ENCODE measurements around the gene TMCO2. TPM values are rescaled to one million over a fixed set of nuclear protein-coding genes. Genes with fewer than 3 reads are reported as not detected.

TMCO2 gene
- total and polyA plus RNA-seq, 3 donors from 2014 or later, result 35.2 to 198 (median 81.5) TPM

DNA sequence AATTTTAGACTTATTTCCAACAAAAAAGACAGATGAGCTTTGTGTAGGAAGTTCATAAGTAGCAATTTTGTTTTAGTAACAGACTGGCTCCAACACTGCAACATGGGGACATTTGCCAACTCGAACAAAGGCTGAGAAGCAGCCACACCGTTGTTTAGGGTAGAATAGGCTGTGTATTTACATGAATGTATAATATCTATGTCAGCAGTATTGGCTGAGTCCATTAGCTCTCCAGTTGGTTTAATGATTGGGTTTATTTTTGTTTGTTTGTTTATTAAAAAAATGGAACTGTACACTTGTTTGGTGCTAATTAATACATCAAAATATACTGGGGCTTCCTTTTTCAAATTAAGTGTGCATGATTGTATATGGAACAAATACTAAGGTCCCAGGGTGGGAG, 7.3 kb upstream of the TMCO2 start:
- H3K4me1 ChIP-seq, result no peaks in the 10 kb centered on the region
- no peaks in the 10 kb centered on the region for H3K9me3 ChIP-seq
- intact Hi-C loops (cut with DNase I; ENCODE audit: low total_unique reads), result no loop called here
- DNase-seq, result peak; percentile 41
- H3K36me3 ChIP-seq (ENCODE audit: low read depth, missing control alignments), result no peaks in the 10 kb centered on the region
- TF ChIP-seq POLR2A (IDR thresholded peaks at IDR 0.05), result no peak
- TF ChIP-seq, protein P1, sequence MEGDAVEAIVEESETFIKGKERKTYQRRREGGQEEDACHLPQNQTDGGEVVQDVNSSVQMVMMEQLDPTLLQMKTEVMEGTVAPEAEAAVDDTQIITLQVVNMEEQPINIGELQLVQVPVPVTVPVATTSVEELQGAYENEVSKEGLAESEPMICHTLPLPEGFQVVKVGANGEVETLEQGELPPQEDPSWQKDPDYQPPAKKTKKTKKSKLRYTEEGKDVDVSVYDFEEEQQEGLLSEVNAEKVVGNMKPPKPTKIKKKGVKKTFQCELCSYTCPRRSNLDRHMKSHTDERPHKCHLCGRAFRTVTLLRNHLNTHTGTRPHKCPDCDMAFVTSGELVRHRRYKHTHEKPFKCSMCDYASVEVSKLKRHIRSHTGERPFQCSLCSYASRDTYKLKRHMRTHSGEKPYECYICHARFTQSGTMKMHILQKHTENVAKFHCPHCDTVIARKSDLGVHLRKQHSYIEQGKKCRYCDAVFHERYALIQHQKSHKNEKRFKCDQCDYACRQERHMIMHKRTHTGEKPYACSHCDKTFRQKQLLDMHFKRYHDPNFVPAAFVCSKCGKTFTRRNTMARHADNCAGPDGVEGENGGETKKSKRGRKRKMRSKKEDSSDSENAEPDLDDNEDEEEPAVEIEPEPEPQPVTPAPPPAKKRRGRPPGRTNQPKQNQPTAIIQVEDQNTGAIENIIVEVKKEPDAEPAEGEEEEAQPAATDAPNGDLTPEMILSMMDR (IDR thresholded peaks at IDR 0.05), result no peak
- H3K4me3 ChIP-seq, result no peak overlapping the region
- no peaks in the 10 kb centered on the region for H3K27me3 ChIP-seq
- 76 to 80% methylated on average over 2 of the region's 2 CpGs for WGBS, 2 donors
- peak overlapping the region in 1 of 2 donors; percentile 7 for H3K27ac ChIP-seq

DNA sequence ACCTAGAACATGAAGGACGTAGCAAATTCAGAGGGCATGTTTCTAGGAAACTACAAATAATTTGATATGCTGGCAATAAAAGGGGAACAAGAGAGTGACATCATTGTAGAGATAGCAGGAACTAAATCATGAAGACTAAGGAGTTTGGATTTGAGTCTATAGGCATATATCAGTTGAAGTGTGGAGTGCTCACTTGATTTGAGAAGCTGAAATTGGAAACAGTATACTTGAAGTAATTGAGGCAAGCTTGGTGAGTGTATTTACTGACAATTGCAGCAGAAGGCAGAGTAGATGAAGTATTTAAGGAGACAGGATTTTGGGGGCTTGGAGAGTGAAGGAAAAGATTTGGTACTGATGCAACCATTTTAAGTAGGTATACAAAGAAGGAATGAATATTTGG, 6.4 kb upstream of the TMCO2 start:
- WGBS, 2 donors, result 45 to 60% methylated on average over 1 of the region's 1 CpG
- Histone ChIP-seq H3K27me3 (no peaks in the 10 kb centered on the region), H3K4me1 (no peaks in the 10 kb centered on the region), H3K36me3 (ENCODE audit: low read depth, missing control alignments) (no peaks in the 10 kb centered on the region), H3K9me3 (no peaks in the 10 kb centered on the region), H3K4me3 (no peak overlapping the region), H3K27ac (no peak overlapping the region)
- TF ChIP-seq POLR2A (IDR thresholded peaks at IDR 0.05), result no peak
- TF ChIP-seq, protein P1 (IDR thresholded peaks at IDR 0.05), result no peak
- no peak for DNase-seq
- intact Hi-C loops (cut with DNase I; ENCODE audit: low total_unique reads), result no loop called here

DNA sequence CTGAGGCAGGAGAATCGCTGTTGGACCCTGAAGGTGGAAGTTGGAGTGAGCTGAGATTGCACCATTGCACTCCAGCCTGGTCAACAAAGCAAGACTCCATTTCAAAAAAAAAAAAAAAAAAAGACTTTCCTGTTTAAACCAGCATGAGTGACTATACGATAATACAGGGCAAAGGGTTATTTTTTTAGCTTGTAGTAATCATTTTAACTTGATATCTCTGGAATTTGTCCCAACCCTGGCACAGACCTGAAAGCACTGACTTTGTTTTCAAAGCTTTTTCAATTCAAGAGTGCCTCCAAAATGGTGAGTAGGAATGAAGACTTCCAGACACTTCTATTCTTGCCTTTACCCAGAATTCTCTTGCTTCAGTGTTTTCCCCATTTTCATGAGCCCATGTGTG, 4.4 kb upstream of the TMCO2 start:
- Histone ChIP-seq H3K27ac (no peak overlapping the region), H3K27me3 (no peaks in the 10 kb centered on the region), H3K9me3 (no peaks in the 10 kb centered on the region), H3K4me3 (no peak overlapping the region), H3K4me1 (no peaks in the 10 kb centered on the region), H3K36me3 (ENCODE audit: low read depth, missing control alignments) (no peaks in the 10 kb centered on the region)
- WGBS, 2 donors, result 61 to 65% methylated on average over 2 of the region's 2 CpGs
- intact Hi-C loops (cut with DNase I; ENCODE audit: low total_unique reads), result no loop called here
- no peak for TF ChIP-seq POLR2A (IDR thresholded peaks at IDR 0.05)
- TF ChIP-seq, protein P1 (IDR thresholded peaks at IDR 0.05), result no peak
- no peak for DNase-seq

DNA sequence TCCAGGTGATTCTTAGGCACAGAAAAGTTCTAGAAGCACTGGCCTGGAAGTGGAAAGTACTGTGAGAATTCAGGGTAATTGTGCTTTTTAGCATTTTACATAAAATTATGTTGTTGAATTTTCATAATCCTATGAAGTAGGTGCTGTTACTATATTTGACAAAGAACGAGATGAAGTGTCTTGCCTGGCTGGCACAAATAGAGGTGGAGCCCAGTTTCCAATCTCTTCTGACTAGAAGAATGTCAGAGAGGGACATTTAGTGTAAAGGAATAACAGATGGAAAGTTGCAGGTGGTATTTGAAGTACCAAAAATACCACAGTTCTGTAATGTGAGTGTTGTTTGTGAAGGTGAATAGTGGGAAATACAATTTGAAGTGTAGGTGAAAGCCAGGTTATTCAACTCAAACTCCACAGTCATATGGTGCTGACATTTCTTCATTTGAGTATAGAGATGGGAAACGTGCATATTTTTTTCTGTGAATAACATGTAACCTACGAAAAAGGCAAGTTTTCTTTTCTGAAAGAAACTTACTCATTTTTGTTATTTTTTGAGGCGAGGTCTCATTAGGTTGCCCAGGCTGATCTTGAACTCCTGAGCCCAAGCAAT, 3.5 kb upstream of the TMCO2 start:
- Histone ChIP-seq H3K27ac (no peak overlapping the region), H3K36me3 (ENCODE audit: low read depth, missing control alignments) (no peaks in the 10 kb centered on the region), H3K4me1 (no peaks in the 10 kb centered on the region), H3K9me3 (no peaks in the 10 kb centered on the region), H3K4me3 (no peak overlapping the region), H3K27me3 (no peaks in the 10 kb centered on the region)
- intact Hi-C loops (cut with DNase I; ENCODE audit: low total_unique reads), result no loop called here
- 68 to 72% methylated on average over 4 of the region's 4 CpGs for whole genome bisulfite sequencing, 2 donors
- DNase-seq, result no peak
- no peak for TF ChIP-seq POLR2A (IDR thresholded peaks at IDR 0.05)
- TF ChIP-seq, protein P1 (IDR thresholded peaks at IDR 0.05), result no peak

DNA sequence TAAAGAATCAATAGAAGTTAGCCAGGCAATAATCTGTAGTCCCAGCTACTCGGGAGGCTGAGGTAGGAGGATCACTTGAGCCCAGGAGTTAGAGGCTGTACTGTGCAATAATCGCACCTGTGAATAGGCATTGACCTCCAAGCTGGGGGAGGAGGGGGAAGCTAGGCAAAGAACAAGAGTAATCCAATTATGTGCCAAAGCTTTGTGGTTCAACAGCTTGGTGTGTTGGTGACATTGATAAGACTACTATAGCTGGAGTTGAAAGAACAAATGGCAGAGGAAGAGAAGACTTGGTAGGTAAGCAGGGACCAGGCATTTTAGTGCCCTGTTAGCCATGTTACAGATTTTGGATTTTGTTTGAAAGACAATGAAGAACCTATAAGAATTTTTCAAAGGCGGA, 2.1 kb upstream of the TMCO2 start:
- 89 to 90% methylated on average over 3 of the region's 3 CpGs for whole genome bisulfite sequencing, 2 donors

More for the DNA sequence above, 2.1 kb upstream of the TMCO2 start:
- Histone ChIP-seq H3K9me3 (no peaks in the 10 kb centered on the region), H3K27ac (no peak overlapping the region), H3K4me3 (no peak overlapping the region), H3K4me1 (no peaks in the 10 kb centered on the region), H3K27me3 (no peaks in the 10 kb centered on the region), H3K36me3 (ENCODE audit: low read depth, missing control alignments) (no peaks in the 10 kb centered on the region)
- no peak for DNase-seq
- TF ChIP-seq, protein P1 (IDR thresholded peaks at IDR 0.05), result no peak
- no peak for TF ChIP-seq POLR2A (IDR thresholded peaks at IDR 0.05)
- intact Hi-C loops (cut with DNase I; ENCODE audit: low total_unique reads), result no loop called here

Measured in testis (tissue), 3 donors.